Body of pancreas (tissue), 4 donors: ENCODE data around the gene ERO1B. TPM values are rescaled to one million over a fixed set of nuclear protein-coding genes. Genes with fewer than 3 reads are reported as not detected.

Experiments
- ATAC-seq: fragments of 150-250 bp; one replicate; pipeline ENCODE4 v1.9.1; 2016
- DNase-seq, 4 donors: peaks; one replicate each; pipeline ENCODE4 v3.0.0-alpha.2; 2019
- H3K27ac ChIP-seq, 4 donors: fragments of 200-600 bp; sonication (generic); 1 replicate in 3 of 4; 2 replicates in 1 of 4; pipeline versions ENCODE4 v1.5.1 to v1.6.1; 2016 to 2019; ENCODE audit warnings: mild to moderate bottlenecking in 1 of 4, mixed read lengths in 1 of 4, moderate library complexity in 1 of 4
- H3K27me3 ChIP-seq, 2 donors: fragments of 200-600 bp; sonication (generic); one replicate each; pipeline ENCODE4 v1.6.0; 2016; ENCODE audit warnings: mild to moderate bottlenecking in 1 of 2
- H3K36me3 ChIP-seq, 2 donors: fragments of 200-600 bp; sonication (generic); replicated peaks in 1 of 2; 2 replicates each; pipeline ENCODE4 v1.5.1; 2016; ENCODE audit warnings: low read depth in 2 of 2; ENCODE audit not compliant: insufficient read depth in 1 of 2
- H3K4me1 ChIP-seq: fragments of 200-600 bp; sonication (generic); one replicate; pipeline ENCODE4 v1.6.0; 2016
- H3K4me3 ChIP-seq, 2 donors: fragments of 200-600 bp; sonication (generic); 1 replicate in 1 of 2; 2 replicates in 1 of 2; pipeline ENCODE4 v1.5.1; 2016 to 2019
- H3K9me3 ChIP-seq, 3 donors: fragments of 200-600 bp; sonication (generic); 1 replicate in 2 of 3; 2 replicates in 1 of 3; pipeline ENCODE4 v1.5.1; 2016
- POLR2A ChIP-seq, 3 donors: fragments of 450-650 bp; IDR thresholded peaks; one replicate each; pipeline ENCODE4 v1.6.1; 2016; ENCODE audit warnings: antibody characterized with exemption in 3 of 3, mild to moderate bottlenecking in 2 of 3
- WGBS, 2 donors: methylation state at CpG; one replicate each; pipeline ENCODE4 v1.1.5; 2017; 5-methylcytosine and 5-hydroxymethylcytosine counted together
- intact Hi-C: fragments of 100-400 bp; cut with DNase I; formaldehyde crosslinking; loops from one replicate; pipeline ENCODE4 v1.15.1; 2023
- small RNA-seq: library from RNA; depleted of rRNA; stranded (forward); fragments of <200 nt; gene quantifications from one replicate; pipeline ENCODE3, GENCODE V24; 2016
- total RNA-seq, 2 donors: library from RNA; depleted of rRNA; stranded (reverse); fragments of >200 nt; gene quantifications; one replicate each; pipeline ENCODE4 v1.1.0, GENCODE V29; 2016
- TF ChIP-seq, protein P1 (sequence below), 7 experiments: fragments of 450-650 bp in 4 of 7; fragments of 200-600 bp in 3 of 7; sonication (generic) in 3 of 7; IDR thresholded peaks; one replicate each; pipeline ENCODE4 v1.5.1; 2016 to 2019; ENCODE audit warnings: antibody characterized with exemption in 7 of 7

ERO1B gene
- total RNA-seq, 2 donors from 2014 or later: 136 to 489 TPM

DNA sequence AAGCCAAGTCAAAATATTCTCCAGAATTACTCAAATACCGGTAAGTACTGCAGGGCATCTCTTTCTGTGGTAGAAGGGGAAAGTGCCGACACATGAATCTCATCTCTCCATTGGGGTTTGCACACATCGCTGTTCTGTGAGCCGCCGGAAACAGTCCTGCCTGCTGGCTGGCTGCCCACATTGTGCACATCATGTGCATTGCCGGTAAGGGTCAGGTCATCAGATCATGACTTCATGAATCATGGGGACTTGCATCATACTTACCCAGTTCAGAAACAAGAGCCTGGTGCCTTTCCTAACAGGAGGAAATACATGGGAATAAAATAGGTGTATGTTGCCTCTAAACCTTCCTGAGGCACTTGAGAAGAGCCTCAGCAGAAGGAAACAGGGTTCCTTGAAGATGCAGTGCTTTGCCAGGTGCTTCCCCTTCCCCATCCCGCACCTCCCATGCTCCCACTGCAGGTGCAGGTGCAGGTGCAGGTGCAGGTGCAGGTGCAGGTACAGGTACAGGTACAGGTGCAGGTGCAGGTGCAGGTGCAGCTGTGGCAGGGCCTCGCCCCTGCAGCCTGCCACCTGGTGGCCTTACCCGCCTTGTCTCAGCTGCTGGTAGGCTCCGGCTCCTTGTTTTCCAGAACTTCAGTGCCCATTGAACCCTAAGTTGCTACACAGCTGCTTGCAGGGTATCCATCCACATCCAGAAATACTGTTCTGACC lies 112.9 kb downstream of the ERO1B start:
- DNase-seq (peak in 1 of 4 donors; percentile 64), ATAC-seq (no peak)
- no peak overlapping the region for H3K4me3 ChIP-seq
- H3K36me3 ChIP-seq: no peaks in the 10 kb centered on the region
- H3K27me3 ChIP-seq: no peaks in the 10 kb centered on the region
- H3K27ac ChIP-seq: no peak overlapping the region
- no peaks in the 10 kb centered on the region for H3K4me1 ChIP-seq
- intact Hi-C loops: no loop called here
- WGBS, 2 donors: 78 to 81% methylated on average over 10 of the region's 10 CpGs
- H3K9me3 ChIP-seq: no peaks in the 10 kb centered on the region
- no peak for TF ChIP-seq POLR2A (IDR thresholded peaks at IDR 0.05)
- TF ChIP-seq, protein P1, sequence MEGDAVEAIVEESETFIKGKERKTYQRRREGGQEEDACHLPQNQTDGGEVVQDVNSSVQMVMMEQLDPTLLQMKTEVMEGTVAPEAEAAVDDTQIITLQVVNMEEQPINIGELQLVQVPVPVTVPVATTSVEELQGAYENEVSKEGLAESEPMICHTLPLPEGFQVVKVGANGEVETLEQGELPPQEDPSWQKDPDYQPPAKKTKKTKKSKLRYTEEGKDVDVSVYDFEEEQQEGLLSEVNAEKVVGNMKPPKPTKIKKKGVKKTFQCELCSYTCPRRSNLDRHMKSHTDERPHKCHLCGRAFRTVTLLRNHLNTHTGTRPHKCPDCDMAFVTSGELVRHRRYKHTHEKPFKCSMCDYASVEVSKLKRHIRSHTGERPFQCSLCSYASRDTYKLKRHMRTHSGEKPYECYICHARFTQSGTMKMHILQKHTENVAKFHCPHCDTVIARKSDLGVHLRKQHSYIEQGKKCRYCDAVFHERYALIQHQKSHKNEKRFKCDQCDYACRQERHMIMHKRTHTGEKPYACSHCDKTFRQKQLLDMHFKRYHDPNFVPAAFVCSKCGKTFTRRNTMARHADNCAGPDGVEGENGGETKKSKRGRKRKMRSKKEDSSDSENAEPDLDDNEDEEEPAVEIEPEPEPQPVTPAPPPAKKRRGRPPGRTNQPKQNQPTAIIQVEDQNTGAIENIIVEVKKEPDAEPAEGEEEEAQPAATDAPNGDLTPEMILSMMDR (IDR thresholded peaks at IDR 0.05): peak in 1 of 7 experiments; percentile 10

DNA sequence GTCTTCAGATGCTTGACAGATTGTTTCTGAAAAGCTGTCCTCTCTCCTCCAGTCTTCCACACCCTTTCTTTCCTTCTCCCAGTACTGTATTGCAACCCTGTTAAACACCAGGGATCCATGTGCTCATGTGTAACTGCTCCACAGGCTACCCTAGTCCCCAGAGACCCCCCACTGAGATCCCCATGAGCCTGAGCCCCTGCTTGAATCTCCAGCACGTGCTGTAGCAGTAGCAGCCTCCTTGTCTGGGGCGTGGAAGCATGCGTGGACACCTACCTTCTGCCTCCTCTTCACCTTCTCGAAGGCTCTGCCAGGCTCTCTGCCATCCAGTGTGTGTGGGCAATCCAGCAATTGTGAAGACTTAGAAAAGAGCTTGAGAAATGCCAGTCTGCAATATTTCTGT lies 114.2 kb downstream of the ERO1B start:
- Histone ChIP-seq H3K27ac (no peak overlapping the region), H3K27me3 (no peaks in the 10 kb centered on the region), H3K9me3 (no peaks in the 10 kb centered on the region), H3K4me3 (no peak overlapping the region), H3K4me1 (no peaks in the 10 kb centered on the region), H3K36me3 (no peaks in the 10 kb centered on the region)
- intact Hi-C loops: no loop called here
- 85 to 93% methylated on average over 4 of the region's 4 CpGs for WGBS, 2 donors
- DNase-seq: no peak
- no peak for ATAC-seq
- TF ChIP-seq POLR2A (IDR thresholded peaks at IDR 0.05): no peak
- TF ChIP-seq, protein P1 (IDR thresholded peaks at IDR 0.05): no peak

DNA sequence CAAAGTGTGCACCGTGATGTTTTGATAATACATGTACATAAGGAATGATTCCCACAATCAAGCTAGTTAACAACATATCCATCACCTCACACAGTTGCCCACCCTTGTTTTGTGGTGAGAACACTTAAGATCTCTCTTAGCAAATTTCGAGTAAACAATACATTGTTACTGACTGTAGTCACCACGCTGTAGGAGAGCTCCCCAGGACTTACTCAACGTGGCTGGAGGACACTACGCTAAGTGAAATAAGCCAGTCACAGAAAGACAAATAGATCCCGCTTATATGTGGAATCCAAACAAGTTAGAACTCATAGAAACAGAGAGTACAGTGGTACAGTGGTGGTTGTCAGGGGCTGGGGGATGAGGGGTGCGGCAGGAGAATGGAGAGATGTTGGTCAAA lies 114.6 kb downstream of the ERO1B start:
- WGBS, 2 donors: 85 to 87% methylated on average over 7 of the region's 7 CpGs
- H3K4me1 ChIP-seq: no peaks in the 10 kb centered on the region
- intact Hi-C loops: no loop called here
- H3K27me3 ChIP-seq: no peaks in the 10 kb centered on the region
- ATAC-seq (no peak), DNase-seq (no peak)
- H3K27ac ChIP-seq: no peak overlapping the region
- no peak overlapping the region for H3K4me3 ChIP-seq
- peaks cover 0 to 3% (median 0%) of the 10 kb centered on the region in 3 donors for H3K9me3 ChIP-seq
- H3K36me3 ChIP-seq: no peaks in the 10 kb centered on the region
- TF ChIP-seq, protein P1 (IDR thresholded peaks at IDR 0.05): no peak
- no peak for TF ChIP-seq POLR2A (IDR thresholded peaks at IDR 0.05)

DNA sequence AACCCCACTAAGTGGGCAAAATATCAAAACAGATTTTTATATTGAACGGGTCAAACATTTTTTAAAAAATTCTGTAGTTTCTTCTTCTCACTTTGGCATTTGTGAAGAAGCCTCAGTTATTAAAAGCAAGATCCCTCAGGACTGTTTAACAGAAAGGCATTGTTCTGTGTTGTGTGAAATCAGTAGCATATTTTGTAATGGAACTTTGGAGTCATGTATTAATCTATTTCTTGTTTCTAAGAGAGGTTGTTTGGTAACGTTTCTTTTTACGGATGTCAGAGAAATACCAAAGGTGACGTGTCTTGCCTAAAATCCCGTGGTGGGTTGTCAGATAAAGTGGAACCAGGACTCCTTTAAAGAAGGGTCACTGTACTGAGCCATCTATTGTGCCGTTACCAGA lies 115.7 kb downstream of the ERO1B start:
- ATAC-seq (no peak), DNase-seq (no peak)
- no peak overlapping the region for H3K4me3 ChIP-seq
- H3K27me3 ChIP-seq: no peaks in the 10 kb centered on the region
- no peaks in the 10 kb centered on the region for H3K36me3 ChIP-seq
- no peak overlapping the region for H3K27ac ChIP-seq
- TF ChIP-seq POLR2A (IDR thresholded peaks at IDR 0.05): no peak
- TF ChIP-seq, protein P1 (IDR thresholded peaks at IDR 0.05): no peak
- WGBS, 2 donors: 78 to 83% methylated on average over 6 of the region's 6 CpGs
- H3K4me1 ChIP-seq: no peaks in the 10 kb centered on the region
- H3K9me3 ChIP-seq: peaks cover 0 to 12% (median 0%) of the 10 kb centered on the region in 3 donors
- intact Hi-C loops: no loop called here

Small RNAs within 50 kb of the gene (small RNA-seq; reads per million reads assigned to genes)
- gene RNU2-70P: 1.3 reads per million, percentile 54 among the genes with 10 or more reads in this experiment

Other genes starting within 250 kb of the ERO1B start
- 10 to 100 TPM; 28.5 to 58.0 TPM for gene NID1, start 216.9 kb downstream of the ERO1B start, total RNA-seq
- gene GPR137B, start 139.4 kb downstream of the ERO1B start, total RNA-seq: 1 to 10 TPM; 3.3 to 3.9 TPM
- gene EDARADD, start 112.3 kb upstream of the ERO1B start, total RNA-seq: 1 to 10 TPM; 2.9 to 8.9 TPM
- 10 to 100 TPM; 58.9 to 83.4 TPM for gene LGALS8, start 242.0 kb upstream of the ERO1B start, total RNA-seq